GM13976 (cell line): Measurements from ENCODE around the gene CCDC92.

Experiments
- DNase-seq: peaks from one replicate; pipeline ENCODE4 v3.0.0; 2012; ENCODE audit warnings: low spot score
- CTCF ChIP-seq: IDR thresholded peaks from 2 replicates; pipeline ENCODE4 v1.5.1; 2012; ENCODE audit warnings: borderline replicate concordance, mild to moderate bottlenecking; ENCODE audit not compliant: insufficient read depth; ENCODE audit errors: extremely low read depth, missing control alignments, control extremely low read depth
- in situ Hi-C: fragments of 300-500 bp; cut with MboI; formaldehyde crosslinking; loops from one replicate; pipeline ENCODE4 v1.12.0; 2022; ENCODE audit warnings: low sequenced_read_pairs, mixed read lengths, inconsistent platforms; ENCODE audit not compliant: unreplicated experiment

CCDC92 gene

GRCh38 chr12:123966596-123966995 lies 6.0 kb downstream of the CCDC92 start:
- no peak for TF ChIP-seq CTCF
- in situ Hi-C loops = no loop called here
- DNase-seq = no peak

GRCh38 chr12:123965382-123965781 lies 7.2 kb downstream of the CCDC92 start:
- in situ Hi-C loops = no loop called here
- TF ChIP-seq CTCF = no peak
- no peak for DNase-seq

- TF ChIP-seq CTCF = no peak
- in situ Hi-C loops = no loop called here
- no peak for DNase-seq
Measured at GRCh38 chr12:123963821-123964220, 8.8 kb downstream of the CCDC92 start.

GRCh38 chr12:123962513-123962912 lies 10.1 kb downstream of the CCDC92 start:
- in situ Hi-C loops = no loop called here
- TF ChIP-seq CTCF = no peak
- no peak for DNase-seq

GRCh38 chr12:123961585-123962345 lies 10.9 kb downstream of the CCDC92 start:
- in situ Hi-C loops = no loop called here
- TF ChIP-seq CTCF = no peak
- no peak for DNase-seq

GRCh38 chr12:123960856-123961255 lies 11.8 kb downstream of the CCDC92 start:
- TF ChIP-seq CTCF = no peak
- DNase-seq = no peak
- in situ Hi-C loops = no loop called here

- in situ Hi-C loops = no loop called here
- DNase-seq = no peak
- no peak for TF ChIP-seq CTCF
Measured at GRCh38 chr12:123960029-123960735, 12.4 kb downstream of the CCDC92 start.
